Fibroblast of skin of back (primary cell): ENCODE results near the gene MED27.

Source experiments
- DNase-seq: peaks from one replicate; pipeline ENCODE4 v3.0.0-alpha.2; 2013

MED27 gene

GRCh38 chr9:132041798-132042197 lies 37.9 kb downstream of the MED27 start:
- DNase-seq = no peak

GRCh38 chr9:132040808-132041207 lies 38.9 kb downstream of the MED27 start:
- no peak for DNase-seq

- no peak for DNase-seq
Observed at GRCh38 chr9:132040246-132040645, 39.4 kb downstream of the MED27 start.

- DNase-seq = no peak
Observed at GRCh38 chr9:132039284-132039683, 40.4 kb downstream of the MED27 start.

GRCh38 chr9:132037458-132037857 lies 42.2 kb downstream of the MED27 start:
- DNase-seq = no peak

GRCh38 chr9:132036521-132036920 lies 43.1 kb downstream of the MED27 start:
- no peak for DNase-seq

DNA sequence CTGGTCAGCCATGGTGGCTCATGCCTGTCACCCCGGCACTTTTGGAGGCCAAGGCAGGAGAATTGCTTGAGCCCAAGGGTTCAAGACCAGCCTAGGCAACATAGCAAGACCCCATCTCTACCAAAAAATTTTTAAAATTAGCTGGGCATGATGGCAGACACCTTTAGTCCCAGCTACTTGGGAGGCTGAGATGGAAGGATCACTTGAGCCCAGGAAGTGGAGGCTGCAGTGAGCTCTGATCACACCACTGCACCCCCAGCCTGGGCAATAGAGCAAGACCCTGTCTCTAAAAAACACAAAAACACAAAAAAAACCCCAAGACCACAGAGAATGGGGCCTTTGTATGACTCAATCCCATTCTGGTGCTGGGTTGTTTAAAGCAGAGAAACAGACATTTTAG lies 44.0 kb downstream of the MED27 start:
- no peak for DNase-seq

DNA sequence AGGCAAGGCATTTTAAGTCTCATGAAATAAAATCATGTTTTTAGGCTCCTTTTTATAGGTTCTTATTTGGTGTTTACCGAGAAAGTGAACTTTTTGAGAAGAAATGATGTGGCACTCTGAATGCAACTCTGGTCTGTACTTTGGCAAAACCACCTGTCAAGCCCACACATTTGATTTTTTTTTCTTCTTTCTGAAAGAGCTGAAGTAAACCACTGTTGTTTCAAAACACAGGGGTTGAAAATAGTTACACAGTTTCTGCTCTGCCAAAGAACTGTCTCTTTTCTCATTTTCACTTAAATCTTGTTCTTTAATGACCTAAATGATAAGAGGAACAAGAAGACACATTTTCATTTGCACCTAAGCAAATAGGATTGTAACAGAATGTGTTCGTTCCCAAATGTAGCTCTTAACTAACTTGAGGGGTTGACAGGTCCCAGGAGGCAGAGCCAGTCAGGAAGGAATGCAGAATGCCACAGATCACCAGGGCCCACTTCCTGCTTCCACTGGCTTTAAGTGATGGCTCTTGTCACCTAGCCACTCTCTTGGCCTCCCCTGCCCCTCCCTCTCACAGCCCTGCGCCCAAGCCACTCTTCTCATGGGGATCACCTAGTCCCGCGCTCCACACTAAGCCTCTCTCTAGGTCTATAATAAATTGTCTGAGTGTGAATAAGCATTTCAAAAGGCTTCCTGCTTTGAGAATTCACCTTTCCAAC lies 47.3 kb downstream of the MED27 start:
- DNase-seq = peak; percentile 38

- no peak for DNase-seq
Observed at GRCh38 chr9:132031467-132032237, 48.0 kb downstream of the MED27 start.

DNA sequence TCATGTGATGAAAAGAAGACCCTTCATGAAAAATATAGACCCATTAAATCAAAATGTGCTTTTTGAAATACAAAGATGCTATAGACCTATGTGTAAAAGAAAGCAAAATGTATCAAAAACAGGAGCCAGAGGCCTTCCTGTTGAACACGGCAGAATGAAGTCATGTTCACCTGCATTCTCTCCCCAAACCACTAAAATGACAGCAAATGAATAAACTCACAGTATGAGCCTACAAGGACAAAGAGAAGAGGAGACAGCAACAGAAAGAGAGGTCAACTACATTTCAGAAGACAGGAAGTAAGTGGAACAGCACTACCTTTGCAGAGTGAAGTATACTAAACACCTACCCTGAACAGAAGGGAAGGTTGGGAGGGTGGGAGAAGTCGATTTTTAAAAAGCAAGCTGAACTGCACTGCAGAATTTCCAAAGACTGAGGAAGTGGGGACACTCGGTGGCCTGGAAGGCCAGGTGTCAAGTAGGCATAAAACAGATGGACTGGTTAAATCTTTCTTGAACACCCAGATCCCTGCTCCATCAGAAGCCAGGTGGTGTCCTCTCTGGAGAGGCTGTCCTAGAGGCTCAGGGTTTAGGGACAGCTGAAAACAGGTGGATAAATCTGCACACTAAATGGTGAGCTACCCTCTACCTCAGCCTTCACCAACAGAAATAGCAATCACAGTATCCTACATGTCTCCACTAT lies 48.9 kb downstream of the MED27 start:
- DNase-seq = no peak

DNA sequence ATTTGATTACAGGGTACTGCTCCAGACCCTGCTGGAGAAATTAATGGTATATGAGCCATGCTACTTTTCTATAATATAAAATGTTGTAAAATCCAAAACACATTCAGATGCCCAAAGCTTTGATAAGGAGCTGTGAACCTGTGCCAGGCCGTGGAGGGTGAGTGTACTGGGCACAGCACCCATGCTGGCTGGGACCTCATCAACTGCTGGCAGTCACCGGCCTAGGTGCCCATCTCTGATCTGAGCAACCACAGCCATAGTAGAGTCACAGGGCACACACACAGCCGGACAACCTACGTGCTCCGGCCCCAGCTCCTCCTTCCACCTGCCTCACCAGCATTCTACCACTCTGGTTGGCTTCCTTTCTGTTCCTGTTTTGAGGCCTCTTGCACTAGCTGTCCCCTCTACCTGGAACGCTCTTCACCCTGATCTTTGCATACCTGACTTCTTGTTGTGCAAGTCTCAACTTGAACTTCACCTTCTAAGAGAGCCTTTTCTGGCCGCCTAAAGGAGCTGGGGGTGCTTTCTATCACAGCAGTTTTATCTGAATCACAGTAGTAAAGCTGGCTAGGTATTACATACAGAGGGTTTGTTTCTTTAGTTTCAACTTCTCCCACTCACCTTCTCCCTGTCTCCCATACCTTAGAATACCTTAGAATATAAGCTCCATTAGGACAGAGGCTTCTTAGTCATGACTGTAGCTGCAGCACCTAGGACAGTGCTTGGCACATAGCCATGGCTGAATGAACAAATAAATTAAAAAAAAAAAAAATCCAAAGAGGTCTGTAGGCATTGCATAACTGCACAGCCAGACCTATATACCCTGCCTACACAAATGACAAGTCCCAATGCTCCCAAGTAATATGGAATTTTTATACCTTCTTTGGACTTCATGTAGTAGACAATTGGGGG lies 51.7 kb downstream of the MED27 start:
- DNase-seq = no peak

GRCh38 chr9:132026932-132027585 lies 52.6 kb downstream of the MED27 start:
- peak; percentile 87 for DNase-seq

- DNase-seq = no peak
Observed at GRCh38 chr9:132025766-132026165, 53.9 kb downstream of the MED27 start.

DNA sequence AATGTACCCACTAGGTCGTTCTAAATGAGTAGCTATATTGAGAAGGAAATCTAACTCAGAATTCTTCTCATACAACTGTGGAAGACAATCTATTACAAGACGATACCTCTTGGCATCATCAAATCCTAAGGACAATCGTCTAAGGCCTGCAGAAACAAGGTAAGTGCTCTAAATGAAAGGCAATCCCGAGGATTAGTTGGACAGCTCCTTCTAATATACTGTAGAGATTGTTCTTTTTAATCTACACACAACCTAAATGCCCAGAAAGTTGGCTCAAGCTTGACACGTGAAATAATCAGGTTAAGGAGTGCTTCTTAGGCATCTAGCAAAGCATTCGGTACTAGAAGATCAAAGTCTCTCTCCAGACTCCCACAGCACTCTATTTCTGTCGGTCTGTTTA lies 55.1 kb downstream of the MED27 start:
- no peak for DNase-seq

DNA sequence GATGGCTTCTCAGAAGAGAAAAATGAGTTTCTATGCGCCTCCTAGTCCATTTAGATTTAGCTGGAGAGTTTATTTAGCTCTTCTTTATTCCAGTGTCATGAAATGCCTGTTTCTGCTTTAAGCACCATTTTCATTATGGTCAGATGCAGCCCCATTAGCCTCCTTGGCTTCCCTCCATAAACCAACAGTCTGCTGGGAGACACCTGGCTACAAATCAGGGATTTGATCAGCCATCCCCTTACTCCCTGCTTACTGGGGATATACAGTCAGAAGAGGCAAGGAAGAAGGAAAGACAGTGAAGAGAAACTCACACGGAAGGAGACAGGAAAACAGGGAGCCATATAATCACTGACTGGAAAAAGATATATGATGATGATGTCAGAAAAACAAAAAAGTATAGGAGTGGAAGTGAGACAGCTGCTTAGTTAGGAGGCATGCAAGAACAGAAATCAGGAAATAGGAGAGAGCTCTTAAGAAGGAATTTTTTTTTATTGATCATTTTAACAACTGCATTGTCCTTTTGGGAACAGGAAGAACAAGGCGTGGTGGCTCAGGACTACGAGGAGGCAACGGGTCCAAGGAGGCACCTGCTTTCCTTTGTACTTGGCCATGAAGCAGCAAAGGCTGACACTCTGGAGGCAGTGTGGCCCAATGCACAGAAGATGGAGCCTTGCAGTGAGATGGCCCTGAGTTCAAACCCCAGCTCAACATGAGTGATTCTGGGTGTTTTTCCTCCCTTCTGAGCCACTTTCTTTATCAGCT lies 56.1 kb downstream of the MED27 start:
- DNase-seq = no peak

- no peak for DNase-seq
Observed at GRCh38 chr9:132020820-132021510, 58.7 kb downstream of the MED27 start.

DNA sequence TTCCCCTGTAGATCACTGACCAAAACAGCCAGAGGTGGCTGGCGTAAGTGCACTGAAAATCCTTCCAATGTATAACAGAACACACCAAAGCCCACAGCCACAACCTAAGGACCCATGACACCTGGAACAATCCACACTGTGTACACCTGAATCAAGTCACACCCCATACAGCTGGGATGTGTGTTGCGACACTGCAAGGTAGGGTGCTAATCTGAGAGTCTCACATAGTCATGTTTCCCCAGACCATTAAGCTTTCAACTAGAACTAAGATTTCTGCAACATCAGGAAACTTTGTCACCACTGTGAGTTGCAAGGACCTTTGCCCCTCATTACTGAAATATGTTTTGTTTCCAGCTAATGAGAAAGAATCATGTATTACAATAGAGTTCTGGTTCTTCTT lies 59.4 kb downstream of the MED27 start:
- DNase-seq = no peak

- no peak for DNase-seq
Observed at GRCh38 chr9:132019702-132020101, 60.0 kb downstream of the MED27 start.

- DNase-seq = peak; percentile 57
Observed at GRCh38 chr9:132018957-132019405, 60.7 kb downstream of the MED27 start.

DNA sequence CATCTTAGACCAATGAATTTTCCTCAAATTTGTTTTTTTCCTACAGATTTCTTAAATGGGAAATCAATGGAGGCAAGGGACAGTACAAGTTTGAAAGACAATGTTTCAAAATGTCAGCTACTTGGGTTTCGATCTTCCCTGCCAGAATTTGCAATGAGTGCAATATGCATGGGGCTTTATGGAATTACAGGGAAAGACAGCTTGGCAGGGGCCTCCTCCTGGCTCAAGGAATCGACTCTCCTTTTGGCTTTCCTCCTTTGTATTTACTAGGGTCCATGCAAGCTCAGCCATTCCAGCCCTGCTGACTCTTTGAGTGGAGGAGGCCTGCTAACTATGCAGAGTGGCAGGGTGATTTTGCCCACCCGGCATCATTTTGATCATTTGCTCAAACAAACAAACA lies 63.2 kb downstream of the MED27 start:
- no peak for DNase-seq
